GDM1 (cell line): ENCODE data around the gene ABT1.
A peak's percentile ranks its signal among the peaks of the same experiment; 100 is the strongest.

Experiments used
- DNase-seq: peaks from one replicate; lab custom pipeline; 2025; lab: John Stamatoyannopoulos, UW

The ABT1 gene

DNA sequence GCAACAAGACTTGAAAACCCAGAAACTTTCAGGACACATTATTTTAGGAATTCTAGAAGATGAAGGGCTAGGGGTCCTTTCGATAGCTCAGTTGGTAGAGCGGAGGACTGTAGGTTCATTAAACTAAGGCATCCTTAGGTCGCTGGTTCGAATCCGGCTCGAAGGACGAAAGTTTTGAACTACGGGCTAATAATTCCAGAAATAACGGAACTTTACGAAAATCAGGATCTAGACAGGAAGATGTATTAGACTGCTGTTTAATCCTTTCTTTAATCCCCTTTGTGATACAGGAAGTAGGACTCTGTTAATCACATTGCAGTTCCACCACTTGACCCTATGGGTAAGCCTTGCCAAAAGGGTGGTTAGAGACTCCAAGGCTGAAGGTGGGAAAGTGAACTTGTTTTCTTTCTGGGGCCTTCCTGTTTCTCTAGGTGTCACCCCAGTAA, 21.2 kb upstream of the ABT1 start:
- DNase-seq: no peak

DNA sequence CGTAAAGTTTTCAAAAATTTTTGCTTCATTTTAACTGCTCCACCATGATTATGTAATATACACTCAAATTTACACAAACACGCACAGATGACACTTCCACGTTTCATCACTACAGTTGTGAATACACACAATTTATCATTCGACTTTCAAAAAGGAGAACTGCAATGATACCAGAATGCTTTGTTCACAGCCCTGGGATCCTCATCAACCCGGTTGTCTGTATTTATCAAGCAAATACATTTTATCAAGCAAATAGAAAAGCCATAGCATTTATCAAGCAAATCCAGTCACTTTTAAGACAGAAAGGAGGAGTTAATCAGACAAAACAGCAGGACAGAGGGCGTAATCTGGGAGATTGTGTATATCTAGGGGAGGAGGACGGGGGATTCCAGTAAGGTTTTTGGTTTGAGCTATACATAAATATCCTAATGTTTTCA, 20.3 kb upstream of the ABT1 start:
- no peak for DNase-seq

DNA sequence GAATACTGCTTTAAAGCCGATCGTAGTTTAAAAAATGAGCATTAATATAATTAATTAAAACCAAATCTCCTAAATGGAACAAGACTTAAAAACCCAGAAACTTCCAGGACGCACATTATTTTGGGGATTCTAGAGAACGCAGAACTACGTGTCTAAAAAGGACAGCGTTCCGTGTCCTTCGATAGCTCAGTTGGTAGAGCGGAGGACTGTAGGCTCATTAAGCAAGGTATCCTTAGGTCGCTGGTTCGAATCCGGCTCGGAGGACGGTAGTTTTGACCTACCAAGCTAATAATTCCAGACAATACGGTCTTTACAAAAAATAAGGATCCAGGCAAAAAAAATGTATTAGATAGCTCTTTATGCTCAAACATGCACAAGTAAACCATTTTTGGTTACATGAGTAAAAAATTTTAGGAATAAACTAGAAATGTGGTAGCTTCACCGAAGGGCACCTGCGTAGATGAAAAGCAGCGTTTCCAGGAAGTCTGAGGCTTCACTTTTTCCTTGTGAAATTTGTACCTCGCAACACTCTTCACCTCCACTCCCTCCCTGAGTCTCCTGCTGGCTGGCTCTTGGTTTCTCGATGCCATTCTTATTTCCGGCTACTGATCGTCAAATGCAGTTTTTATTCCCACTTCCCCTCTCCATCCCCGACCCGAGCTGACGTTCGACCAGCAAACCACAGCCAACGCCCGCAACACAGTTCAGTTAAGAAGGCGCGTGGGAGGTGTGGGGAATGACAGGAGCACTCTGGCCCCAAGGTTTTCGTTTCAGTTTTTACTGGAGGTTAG, 19.6 kb upstream of the ABT1 start:
- peak; percentile 3 for DNase-seq

DNA sequence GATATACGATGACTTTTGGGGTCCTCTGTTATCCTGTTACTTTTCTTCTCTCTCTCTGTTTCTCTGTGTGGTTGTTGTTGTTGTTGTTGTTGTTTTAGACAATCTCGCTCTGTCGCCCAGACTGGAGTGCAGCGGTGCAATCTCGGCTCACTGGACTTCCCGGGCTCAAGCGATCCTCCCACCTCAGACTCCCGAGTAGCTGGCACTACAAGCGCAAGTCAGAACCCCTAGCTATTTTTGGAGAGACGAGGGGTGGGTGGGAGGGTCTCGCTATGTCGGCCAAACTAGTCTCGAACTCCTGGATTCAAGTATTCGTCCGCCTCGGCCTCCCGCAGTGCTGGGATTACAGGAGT, 19.1 kb upstream of the ABT1 start:
- no peak for DNase-seq

GRCh38 chr6:26578279-26578678, 18.5 kb upstream of the ABT1 start:
- no peak for DNase-seq

- DNase-seq: no peak
These were observed 18.0 kb upstream of the ABT1 start for GRCh38 chr6:26578741-26579140.

- no peak for DNase-seq
These were observed 15.4 kb upstream of the ABT1 start for GRCh38 chr6:26581164-26581915.

- no peak for DNase-seq
These were observed 7.8 kb upstream of the ABT1 start for GRCh38 chr6:26588965-26589364.

DNA sequence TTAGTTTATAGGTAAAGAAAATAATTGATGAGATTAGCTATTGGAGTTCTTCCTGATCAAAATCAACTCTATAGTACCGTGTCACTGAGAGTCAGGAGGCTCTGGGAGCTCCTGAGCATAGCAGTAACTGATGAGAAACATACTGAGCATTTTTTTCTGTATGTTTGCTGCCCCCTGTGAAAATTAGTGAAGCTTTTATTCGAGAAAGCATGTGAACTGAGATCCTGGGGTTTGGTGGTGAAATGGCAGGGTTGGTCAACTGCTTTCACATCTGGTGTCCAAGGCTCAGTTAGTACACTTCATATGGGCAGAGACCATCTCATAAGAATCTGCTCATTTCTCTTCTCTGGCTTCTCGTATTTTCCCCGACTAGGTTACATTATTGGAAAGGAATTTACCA, 4.1 kb upstream of the ABT1 start:
- DNase-seq: no peak

DNA sequence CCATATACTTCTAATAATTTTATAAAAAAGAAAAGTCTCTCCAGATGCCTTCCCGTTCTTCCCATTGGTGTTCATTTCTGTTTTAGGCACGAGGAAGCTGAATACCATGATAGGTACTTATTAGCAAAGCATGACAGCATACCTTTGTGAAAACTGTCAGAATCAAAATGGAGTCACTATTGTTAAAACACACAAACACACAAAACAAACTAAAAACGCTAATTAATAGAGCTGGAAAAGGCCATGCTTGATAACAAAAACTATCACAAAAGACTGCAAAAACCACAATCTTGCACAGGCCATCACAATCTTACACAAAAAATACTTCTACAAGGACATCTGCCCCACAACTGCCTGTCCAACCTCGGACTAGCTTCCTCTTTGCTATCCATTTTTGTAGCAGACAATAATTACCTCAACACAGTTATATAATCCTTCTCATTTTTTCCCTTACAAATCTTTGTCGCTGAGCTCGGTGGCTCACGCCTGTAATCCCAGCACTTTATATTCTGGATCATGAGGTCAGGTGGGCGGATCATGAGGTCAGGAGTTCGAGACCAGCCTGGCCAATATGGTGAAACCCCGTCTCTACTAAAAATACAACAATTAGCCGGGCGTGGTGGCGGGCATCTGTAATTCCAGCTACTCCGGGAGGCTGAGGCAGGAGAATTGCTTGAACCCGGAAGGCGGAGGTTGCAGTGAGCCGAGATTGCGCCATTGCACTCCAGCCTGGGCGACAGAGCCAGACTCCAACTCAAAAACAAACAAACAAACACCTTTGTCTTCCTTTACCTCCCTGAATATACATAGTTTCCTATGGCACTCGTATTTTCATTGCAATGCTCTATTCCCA, 3.2 kb upstream of the ABT1 start:
- DNase-seq: no peak

DNA sequence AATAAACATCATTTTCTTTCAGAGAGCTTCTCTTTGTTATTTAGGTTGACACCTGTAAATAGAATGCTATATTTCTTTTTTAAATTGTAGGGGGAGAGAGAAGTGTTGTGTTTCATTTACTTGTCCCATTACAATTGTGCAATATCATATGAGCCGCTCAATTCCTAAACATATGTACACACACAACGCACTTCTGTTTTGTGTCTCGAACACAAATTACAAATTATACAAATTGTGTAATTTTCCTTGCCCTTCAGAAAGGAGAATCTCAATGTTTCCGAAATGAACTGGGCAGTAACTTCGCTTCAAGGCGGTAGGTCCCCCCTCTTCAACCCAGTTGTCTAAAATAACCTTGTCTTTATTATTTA, 2.6 kb upstream of the ABT1 start:
- DNase-seq: no peak

GRCh38 chr6:26594730-26595632, 1.8 kb upstream of the ABT1 start:
- DNase-seq: no peak

DNA sequence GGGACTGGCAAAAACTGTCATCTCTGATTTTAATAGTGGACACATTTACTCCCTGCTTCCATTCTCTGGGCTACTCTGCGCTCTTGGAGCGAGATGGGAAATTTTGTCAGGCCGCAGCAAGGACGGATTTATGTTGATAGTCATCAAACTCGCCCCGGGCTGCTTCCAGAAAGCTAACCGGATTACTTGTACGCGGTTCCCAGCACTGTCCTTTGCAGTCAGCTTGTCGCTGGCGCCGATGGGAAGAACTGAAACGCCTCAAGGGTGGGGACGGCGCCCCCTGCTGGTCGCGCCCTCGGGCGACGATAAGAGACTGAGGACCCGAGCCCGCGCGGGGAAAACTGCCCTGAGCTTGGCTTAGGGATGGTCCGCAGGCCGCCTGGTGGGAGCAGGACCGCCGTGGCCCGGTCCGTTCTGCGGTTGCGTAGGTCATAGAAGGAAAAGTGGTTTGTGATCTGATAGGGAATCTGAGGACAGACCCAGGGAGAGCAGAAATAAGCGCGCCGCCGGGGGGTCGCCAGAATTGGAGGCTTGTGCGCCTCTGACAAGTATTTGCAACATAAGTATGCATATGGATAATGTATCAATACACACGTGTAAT, 984 bp upstream of the ABT1 start:
- peak; percentile 78 for DNase-seq

DNA sequence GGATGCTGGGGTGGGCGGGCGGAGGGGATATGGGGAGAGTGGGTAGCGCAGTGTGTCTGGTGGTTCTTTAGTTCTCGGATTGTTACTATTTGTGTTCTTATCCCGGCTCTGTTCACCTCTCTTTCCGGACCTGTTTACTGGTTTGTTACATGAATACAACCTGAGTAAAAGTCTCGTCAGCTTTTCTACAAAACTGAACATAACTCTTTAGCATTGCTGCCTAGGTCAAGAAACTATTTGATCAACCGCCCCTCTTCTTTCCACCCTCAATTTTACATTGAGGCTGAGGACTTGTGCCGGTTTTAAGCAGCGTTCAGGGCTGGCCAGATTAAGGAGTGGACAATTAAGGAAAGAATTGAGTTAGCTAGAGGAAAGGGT, 625 bp downstream of the ABT1 start:
- DNase-seq: no peak

DNA sequence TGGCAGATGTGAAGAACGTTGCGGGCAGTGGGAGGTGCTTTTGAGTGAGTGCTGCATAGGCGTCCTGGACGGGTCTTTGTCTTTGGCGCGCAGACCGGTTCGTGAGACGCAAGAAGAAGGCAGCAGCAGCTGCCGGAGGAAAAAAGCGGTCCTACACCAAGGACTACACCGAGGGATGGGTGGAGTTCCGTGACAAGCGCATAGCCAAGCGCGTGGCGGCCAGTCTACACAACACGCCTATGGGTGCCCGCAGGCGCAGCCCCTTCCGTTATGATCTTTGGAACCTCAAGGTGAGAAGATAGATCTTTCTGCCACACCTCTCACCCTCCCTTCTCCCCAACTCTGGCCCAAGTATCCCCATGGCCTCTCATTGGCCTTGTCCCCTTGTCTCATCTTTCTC, 1.1 kb downstream of the ABT1 start:
- DNase-seq: no peak

DNA sequence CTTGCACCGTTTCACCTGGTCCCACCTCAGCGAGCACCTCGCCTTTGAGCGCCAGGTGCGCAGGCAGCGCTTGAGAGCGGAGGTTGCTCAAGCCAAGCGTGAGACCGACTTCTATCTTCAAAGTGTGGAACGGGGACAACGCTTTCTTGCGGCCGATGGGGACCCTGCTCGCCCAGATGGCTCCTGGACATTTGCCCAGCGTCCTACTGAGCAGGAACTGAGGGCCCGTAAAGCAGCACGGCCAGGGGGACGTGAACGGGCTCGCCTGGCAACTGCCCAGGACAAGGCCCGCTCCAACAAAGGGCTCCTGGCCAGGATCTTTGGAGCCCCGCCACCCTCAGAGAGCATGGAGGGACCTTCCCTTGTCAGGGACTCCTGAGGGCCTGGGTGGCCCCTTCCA, 1.5 kb downstream of the ABT1 start:
- no peak for DNase-seq

GRCh38 chr6:26599134-26599533, 2.4 kb downstream of the ABT1 start:
- DNase-seq: no peak

DNA sequence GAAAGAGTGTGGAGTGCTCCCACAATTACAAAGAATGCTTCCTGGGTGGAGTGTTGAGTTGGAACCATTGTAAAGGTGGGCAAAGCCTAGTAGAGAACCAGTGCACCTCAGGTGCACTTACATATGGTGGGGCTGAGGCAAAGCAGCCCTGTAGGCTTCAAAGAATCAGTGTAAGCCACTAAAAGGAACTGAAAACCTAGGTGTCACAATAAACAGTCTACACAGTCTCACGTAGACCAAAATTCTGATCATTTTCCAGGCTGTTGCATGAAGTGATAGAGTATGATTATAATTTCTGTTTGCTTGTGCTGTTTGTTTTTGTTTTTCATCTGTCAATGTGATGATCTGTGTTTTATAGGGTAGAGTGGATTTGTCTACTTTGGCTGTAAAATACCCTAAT, 2.8 kb downstream of the ABT1 start:
- DNase-seq: no peak

- no peak for DNase-seq
These were observed 4.0 kb downstream of the ABT1 start for GRCh38 chr6:26600759-26601158.

GRCh38 chr6:26602262-26602661, 5.5 kb downstream of the ABT1 start:
- DNase-seq: no peak

GRCh38 chr6:26604026-26604425, 7.3 kb downstream of the ABT1 start:
- DNase-seq: no peak
